Neural cell (in vitro differentiated cells): Measurements from ENCODE around the gene SLC12A7.

Source experiments
- POLR2AphosphoS5 ChIP-seq: IDR thresholded peaks from 2 replicates; pipeline ENCODE4 v1.6.1; 2012
- RAD21 ChIP-seq: fragments of 450-650 bp; conservative IDR thresholded peaks from 2 replicates; pipeline ENCODE4 v1.6.1; 2014; ENCODE audit warnings: antibody characterized with exemption, mild to moderate bottlenecking, moderate library complexity
- SMC3 ChIP-seq: fragments of 450-650 bp; conservative IDR thresholded peaks from 2 replicates; pipeline ENCODE4 v1.6.1; 2014; ENCODE audit warnings: antibody characterized with exemption, mild to moderate bottlenecking, moderate library complexity; ENCODE audit not compliant: poor library complexity
- TF ChIP-seq, protein P1 (sequence below): IDR thresholded peaks from 2 replicates; pipeline ENCODE4 v1.6.1; 2012; ENCODE audit warnings: borderline replicate concordance
- TF ChIP-seq, protein P2 (sequence below): fragments of 450-650 bp; IDR thresholded peaks from 2 replicates; pipeline ENCODE4 v1.5.1; 2014; ENCODE audit warnings: antibody characterized with exemption, mild to moderate bottlenecking, moderate library complexity; ENCODE audit not compliant: poor library complexity, severe bottlenecking

DNA sequence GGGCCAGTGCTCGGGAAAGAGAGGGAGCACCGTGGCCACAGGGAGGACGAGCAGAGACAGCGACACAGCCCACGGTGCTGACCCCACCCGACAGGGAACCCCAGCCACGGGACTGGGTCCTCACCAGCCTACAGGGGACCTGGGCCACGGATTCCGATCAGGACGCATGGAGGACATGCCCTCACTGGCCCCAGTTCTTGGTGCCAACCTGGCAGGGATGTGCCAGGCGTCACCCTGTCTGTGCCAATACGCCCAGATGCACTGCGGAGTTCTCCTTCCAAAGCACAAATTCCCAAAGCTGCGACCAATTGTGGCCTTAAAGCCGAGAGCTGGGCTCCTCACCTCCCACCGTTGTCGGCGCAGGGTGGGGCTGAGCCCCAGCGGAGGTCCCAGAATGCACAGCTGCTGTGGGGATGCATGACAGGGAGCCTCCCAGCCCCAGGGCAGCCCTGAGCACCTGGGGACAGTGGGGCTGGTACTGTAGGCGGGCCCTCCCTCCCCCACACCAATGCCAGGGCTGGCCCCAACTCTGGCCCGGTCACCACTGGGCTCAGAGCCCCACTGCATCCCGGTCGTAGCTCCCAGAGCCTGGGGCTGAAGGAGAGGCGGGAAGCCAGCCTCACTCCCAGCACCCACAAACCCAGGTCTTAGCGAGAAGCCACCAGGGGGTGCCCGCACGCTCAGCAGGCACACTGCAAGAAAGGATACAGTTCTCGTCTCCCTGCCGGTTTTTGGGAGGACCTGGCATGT is 59.0 kb downstream of the SLC12A7 start:
- no peak for TF ChIP-seq POLR2AphosphoS5
- TF ChIP-seq, protein P1, sequence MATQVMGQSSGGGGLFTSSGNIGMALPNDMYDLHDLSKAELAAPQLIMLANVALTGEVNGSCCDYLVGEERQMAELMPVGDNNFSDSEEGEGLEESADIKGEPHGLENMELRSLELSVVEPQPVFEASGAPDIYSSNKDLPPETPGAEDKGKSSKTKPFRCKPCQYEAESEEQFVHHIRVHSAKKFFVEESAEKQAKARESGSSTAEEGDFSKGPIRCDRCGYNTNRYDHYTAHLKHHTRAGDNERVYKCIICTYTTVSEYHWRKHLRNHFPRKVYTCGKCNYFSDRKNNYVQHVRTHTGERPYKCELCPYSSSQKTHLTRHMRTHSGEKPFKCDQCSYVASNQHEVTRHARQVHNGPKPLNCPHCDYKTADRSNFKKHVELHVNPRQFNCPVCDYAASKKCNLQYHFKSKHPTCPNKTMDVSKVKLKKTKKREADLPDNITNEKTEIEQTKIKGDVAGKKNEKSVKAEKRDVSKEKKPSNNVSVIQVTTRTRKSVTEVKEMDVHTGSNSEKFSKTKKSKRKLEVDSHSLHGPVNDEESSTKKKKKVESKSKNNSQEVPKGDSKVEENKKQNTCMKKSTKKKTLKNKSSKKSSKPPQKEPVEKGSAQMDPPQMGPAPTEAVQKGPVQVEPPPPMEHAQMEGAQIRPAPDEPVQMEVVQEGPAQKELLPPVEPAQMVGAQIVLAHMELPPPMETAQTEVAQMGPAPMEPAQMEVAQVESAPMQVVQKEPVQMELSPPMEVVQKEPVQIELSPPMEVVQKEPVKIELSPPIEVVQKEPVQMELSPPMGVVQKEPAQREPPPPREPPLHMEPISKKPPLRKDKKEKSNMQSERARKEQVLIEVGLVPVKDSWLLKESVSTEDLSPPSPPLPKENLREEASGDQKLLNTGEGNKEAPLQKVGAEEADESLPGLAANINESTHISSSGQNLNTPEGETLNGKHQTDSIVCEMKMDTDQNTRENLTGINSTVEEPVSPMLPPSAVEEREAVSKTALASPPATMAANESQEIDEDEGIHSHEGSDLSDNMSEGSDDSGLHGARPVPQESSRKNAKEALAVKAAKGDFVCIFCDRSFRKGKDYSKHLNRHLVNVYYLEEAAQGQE = no peak
- TF ChIP-seq, protein P2, sequence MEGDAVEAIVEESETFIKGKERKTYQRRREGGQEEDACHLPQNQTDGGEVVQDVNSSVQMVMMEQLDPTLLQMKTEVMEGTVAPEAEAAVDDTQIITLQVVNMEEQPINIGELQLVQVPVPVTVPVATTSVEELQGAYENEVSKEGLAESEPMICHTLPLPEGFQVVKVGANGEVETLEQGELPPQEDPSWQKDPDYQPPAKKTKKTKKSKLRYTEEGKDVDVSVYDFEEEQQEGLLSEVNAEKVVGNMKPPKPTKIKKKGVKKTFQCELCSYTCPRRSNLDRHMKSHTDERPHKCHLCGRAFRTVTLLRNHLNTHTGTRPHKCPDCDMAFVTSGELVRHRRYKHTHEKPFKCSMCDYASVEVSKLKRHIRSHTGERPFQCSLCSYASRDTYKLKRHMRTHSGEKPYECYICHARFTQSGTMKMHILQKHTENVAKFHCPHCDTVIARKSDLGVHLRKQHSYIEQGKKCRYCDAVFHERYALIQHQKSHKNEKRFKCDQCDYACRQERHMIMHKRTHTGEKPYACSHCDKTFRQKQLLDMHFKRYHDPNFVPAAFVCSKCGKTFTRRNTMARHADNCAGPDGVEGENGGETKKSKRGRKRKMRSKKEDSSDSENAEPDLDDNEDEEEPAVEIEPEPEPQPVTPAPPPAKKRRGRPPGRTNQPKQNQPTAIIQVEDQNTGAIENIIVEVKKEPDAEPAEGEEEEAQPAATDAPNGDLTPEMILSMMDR = no peak
- TF ChIP-seq RAD21 = no peak
- no peak for TF ChIP-seq SMC3
